ENCODE results near the gene PDE4B. TPM values are rescaled to one million over a fixed set of nuclear protein-coding genes. Genes with fewer than 3 reads are reported as not detected.
"Not testable (repeated sequence)": the region's sequence is repeated elsewhere in the genome, so short reads cannot be mapped to it uniquely, and the experiment has no call there.

The PDE4B gene
- total RNA-seq, 2 donors from 2014 or later = 114 to 132 TPM

DNA sequence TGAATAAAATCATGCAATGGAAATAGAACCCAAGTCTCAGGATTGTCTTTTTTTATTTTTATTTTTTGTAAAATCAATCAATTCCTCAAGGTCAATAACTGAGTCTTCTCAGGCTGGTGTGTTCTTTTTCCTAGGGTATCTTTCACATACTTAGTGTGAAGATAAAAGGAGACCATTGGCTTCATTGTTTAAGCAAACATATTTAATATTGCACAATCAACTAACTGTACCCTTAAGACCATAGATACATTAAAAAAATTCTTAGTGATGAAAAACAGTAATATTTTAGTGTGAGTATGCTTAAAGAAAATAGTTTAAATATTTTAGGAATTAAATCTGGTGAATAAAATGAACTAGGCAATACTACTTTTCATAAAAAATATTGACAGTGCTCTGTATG lies 31.4 kb downstream of the PDE4B start:
- Mint-ChIP-seq H3K27ac (no peak overlapping the region), H3K36me3 (ENCODE audit: low read depth) (no peaks in the 10 kb centered on the region), H3K4me1 (no peaks in the 10 kb centered on the region), H3K4me3 (no peak overlapping the region), H3K27me3 (peaks cover 19% of the 10 kb centered on the region)
- ATAC-seq (no peak), DNase-seq (no peak)
- no peaks in the 10 kb centered on the region for H3K9me3 ChIP-seq (ENCODE audit: control insufficient read depth, low read length, poor library complexity, severe bottlenecking)

DNA sequence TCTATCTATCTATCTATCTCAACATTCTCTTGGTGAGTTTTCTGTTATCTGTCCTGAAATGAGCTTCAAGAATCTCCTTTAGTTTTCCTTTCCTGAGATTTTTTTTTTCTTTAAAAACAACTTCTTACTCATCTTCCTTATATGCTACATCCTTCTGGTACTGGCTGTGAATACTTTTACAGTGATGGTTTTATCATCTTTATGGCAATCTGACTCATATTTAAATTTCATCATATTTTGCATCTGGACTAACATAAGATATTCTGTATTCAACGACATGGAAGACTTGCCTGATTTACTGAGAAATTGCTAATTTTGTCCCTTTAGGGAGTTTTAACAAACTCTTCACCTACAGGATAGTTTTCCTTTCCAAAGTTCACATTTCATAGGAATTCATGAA lies 33.0 kb downstream of the PDE4B start:
- Mint-ChIP-seq H3K4me1 (peaks cover 3% of the 10 kb centered on the region), H3K4me3 (no peak overlapping the region), H3K27ac (no peak overlapping the region), H3K27me3 (peaks cover 19% of the 10 kb centered on the region), H3K36me3 (ENCODE audit: low read depth) (no peaks in the 10 kb centered on the region)
- H3K9me3 ChIP-seq (ENCODE audit: control insufficient read depth, low read length, poor library complexity, severe bottlenecking) = no peaks in the 10 kb centered on the region
- ATAC-seq = no peak
- no peak for DNase-seq

DNA sequence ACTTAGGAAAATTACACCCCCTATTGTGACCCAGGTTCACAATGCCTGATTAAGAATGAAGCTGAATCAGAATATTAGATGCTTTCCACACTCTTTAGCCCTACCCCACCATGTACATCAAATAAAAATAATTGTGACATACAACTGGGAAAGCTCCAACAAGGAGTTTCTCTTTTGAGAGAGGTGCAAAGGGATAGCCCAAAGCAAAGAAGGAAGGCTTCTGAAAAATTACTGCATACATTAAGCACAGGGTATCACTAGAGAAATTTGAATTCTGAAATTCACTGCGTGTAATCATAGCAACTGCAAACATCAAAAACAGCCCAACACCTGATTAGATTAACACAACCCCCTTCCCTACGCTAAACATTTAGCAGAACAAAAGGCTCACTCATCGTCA lies 34.1 kb downstream of the PDE4B start:
- DNase-seq (no peak), ATAC-seq (no peak)
- H3K36me3 Mint-ChIP-seq (ENCODE audit: low read depth) = no peaks in the 10 kb centered on the region
- H3K4me3 Mint-ChIP-seq = no peak overlapping the region
- peaks cover 3% of the 10 kb centered on the region for H3K4me1 Mint-ChIP-seq
- H3K9me3 ChIP-seq (ENCODE audit: control insufficient read depth, low read length, poor library complexity, severe bottlenecking) = no peaks in the 10 kb centered on the region
- H3K27ac Mint-ChIP-seq = no peak overlapping the region
- peaks cover 19% of the 10 kb centered on the region for H3K27me3 Mint-ChIP-seq

DNA sequence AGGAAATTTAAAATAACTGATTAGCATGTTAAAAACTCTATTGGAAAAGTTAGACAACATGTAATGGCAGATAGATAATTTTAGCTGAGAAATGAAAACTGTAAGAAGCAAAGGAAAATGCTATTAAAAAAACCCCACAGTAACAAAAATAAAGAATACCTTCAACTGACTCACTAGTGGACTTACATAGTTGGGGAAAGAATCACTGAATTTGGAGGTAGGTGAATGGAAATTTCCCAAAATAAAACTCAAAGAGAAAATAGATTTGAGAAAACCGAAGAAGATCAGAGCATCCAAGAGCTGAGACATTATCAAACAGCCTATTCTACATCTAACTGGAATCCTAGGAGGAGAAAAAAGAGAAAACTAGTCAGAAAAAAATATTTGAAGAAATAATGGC lies 34.7 kb downstream of the PDE4B start:
- Mint-ChIP-seq H3K4me1 (peaks cover 3% of the 10 kb centered on the region), H3K4me3 (no peak overlapping the region), H3K27me3 (peaks cover 19% of the 10 kb centered on the region), H3K36me3 (ENCODE audit: low read depth) (no peaks in the 10 kb centered on the region), H3K27ac (no peak overlapping the region)
- DNase-seq (no peak), ATAC-seq (no peak)
- H3K9me3 ChIP-seq (ENCODE audit: control insufficient read depth, low read length, poor library complexity, severe bottlenecking) = no peaks in the 10 kb centered on the region

- Mint-ChIP-seq H3K4me1 (peaks cover 3% of the 10 kb centered on the region), H3K27ac (no peak overlapping the region), H3K4me3 (no peak overlapping the region), H3K36me3 (ENCODE audit: low read depth) (no peaks in the 10 kb centered on the region), H3K27me3 (peaks cover 23% of the 10 kb centered on the region)
- DNase-seq (no peak), ATAC-seq (no peak)
- H3K9me3 ChIP-seq (ENCODE audit: control insufficient read depth, low read length, poor library complexity, severe bottlenecking) = no peaks in the 10 kb centered on the region
These were observed 37.6 kb downstream of the PDE4B start for GRCh38 chr1:65830306-65830705.

GRCh38 chr1:65832296-65832695 lies 39.6 kb downstream of the PDE4B start:
- no peak overlapping the region for H3K4me3 Mint-ChIP-seq
- H3K27ac Mint-ChIP-seq = no peak overlapping the region
- peaks cover 3% of the 10 kb centered on the region for H3K4me1 Mint-ChIP-seq
- ATAC-seq (no peak), DNase-seq (no peak)
- no peaks in the 10 kb centered on the region for H3K36me3 Mint-ChIP-seq (ENCODE audit: low read depth)
- H3K27me3 Mint-ChIP-seq = peaks cover 6% of the 10 kb centered on the region
- H3K9me3 ChIP-seq (ENCODE audit: control insufficient read depth, low read length, poor library complexity, severe bottlenecking) = no peaks in the 10 kb centered on the region

DNA sequence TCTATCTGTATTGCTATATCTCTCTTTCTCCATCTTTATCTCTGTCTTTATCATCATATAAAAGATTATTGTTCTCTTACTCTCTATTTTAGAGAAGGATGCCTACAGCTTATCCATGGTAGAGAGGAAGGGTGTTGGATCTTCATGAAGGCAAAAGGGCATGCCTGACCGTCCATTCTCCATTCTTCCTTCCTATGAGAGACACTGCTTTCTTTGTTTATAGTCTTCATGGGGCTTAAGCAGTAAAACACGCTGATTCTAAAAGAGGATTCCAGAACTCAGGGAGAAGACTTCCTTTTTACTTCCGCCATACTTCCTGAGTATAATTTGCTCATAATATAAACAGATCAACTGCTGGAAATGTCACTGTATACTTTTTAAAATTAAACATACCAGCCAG lies 44.0 kb downstream of the PDE4B start:
- no peaks in the 10 kb centered on the region for H3K4me1 Mint-ChIP-seq
- DNase-seq = no peak
- no peak overlapping the region for H3K27ac Mint-ChIP-seq
- H3K27me3 Mint-ChIP-seq = peaks cover 10% of the 10 kb centered on the region
- no peak for ATAC-seq
- no peaks in the 10 kb centered on the region for H3K36me3 Mint-ChIP-seq (ENCODE audit: low read depth)
- no peaks in the 10 kb centered on the region for H3K9me3 ChIP-seq (ENCODE audit: control insufficient read depth, low read length, poor library complexity, severe bottlenecking)
- no peak overlapping the region for H3K4me3 Mint-ChIP-seq

- ATAC-seq (no peak), DNase-seq (no peak)
- Mint-ChIP-seq H3K4me1 (no peaks in the 10 kb centered on the region), H3K36me3 (ENCODE audit: low read depth) (no peaks in the 10 kb centered on the region), H3K27me3 (peaks cover 11% of the 10 kb centered on the region), H3K27ac (no peak overlapping the region), H3K4me3 (no peak overlapping the region)
- H3K9me3 ChIP-seq (ENCODE audit: control insufficient read depth, low read length, poor library complexity, severe bottlenecking) = no peaks in the 10 kb centered on the region
These were observed 48.0 kb downstream of the PDE4B start for GRCh38 chr1:65840683-65841082.

- no peaks in the 10 kb centered on the region for H3K9me3 ChIP-seq (ENCODE audit: control insufficient read depth, low read length, poor library complexity, severe bottlenecking)
- no peak overlapping the region for H3K4me3 Mint-ChIP-seq
- no peaks in the 10 kb centered on the region for H3K36me3 Mint-ChIP-seq (ENCODE audit: low read depth)
- no peak overlapping the region for H3K27ac Mint-ChIP-seq
- no peak for DNase-seq
- ATAC-seq = no peak
- no peaks in the 10 kb centered on the region for H3K4me1 Mint-ChIP-seq
- peaks cover 12% of the 10 kb centered on the region for H3K27me3 Mint-ChIP-seq
These were observed 51.6 kb downstream of the PDE4B start for GRCh38 chr1:65844296-65844695.

DNA sequence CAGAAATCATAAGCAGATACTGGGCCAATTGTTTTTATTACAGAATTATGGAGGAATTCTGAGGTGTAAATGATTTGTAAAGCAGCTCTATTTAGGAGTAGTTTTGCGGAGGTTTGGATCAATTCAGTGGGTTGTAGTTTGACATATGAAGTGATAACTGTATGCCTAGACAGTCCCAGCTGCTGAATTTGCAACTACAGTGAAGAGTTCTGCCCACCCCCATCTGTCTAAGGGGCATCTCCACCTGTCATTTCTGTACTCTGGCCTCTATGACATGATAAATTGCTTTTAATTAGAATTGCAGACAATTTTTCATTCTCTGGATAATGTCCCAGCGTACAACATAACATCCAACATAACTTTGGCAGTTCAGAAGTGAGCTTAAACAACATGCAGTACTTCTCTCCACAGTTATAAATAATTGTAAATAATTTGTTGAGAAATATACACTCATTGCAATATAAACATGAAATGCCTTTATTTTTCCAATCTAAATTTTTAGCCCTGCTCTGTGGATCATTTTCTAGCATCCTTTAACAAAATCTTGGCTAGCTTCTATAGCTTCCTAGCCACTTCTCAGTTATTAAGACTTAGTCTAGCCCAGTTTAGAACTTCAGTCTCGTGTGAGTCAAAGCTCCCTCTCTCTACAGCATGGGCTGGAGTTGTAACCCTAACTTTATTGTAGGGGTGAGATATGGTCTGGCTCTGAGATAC lies 52.3 kb downstream of the PDE4B start:
- Mint-ChIP-seq H3K36me3 (ENCODE audit: low read depth) (no peaks in the 10 kb centered on the region), H3K27ac (no peak overlapping the region), H3K27me3 (peaks cover 9% of the 10 kb centered on the region), H3K4me1 (no peaks in the 10 kb centered on the region), H3K4me3 (no peak overlapping the region)
- no peak for ATAC-seq
- H3K9me3 ChIP-seq (ENCODE audit: control insufficient read depth, low read length, poor library complexity, severe bottlenecking) = no peaks in the 10 kb centered on the region
- DNase-seq = no peak

- Mint-ChIP-seq H3K4me3 (no peak overlapping the region), H3K27ac (no peak overlapping the region), H3K27me3 (peaks cover 9% of the 10 kb centered on the region), H3K4me1 (no peaks in the 10 kb centered on the region), H3K36me3 (ENCODE audit: low read depth) (no peaks in the 10 kb centered on the region)
- DNase-seq (no peak), ATAC-seq (no peak)
- no peaks in the 10 kb centered on the region for H3K9me3 ChIP-seq (ENCODE audit: control insufficient read depth, low read length, poor library complexity, severe bottlenecking)
These were observed 52.9 kb downstream of the PDE4B start for GRCh38 chr1:65845535-65846060.

DNA sequence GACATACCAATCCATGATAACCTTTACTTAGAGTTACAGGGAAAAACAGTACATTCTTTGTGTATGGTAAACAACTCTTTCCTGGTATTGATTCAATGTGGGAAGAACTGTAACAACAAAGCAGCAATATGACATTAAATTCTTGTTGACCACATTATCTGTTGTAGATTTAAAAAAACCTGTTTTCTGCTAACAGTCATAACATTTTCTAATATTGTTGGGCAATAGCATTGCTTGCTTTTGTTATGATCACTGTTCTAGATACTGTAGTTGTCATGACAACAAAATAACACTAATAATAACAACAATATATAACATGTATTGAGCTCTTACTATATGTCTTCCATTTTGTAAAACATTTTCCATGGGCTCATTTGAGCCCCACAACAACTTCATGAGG lies 54.2 kb downstream of the PDE4B start:
- no peak overlapping the region for H3K27ac Mint-ChIP-seq
- no peaks in the 10 kb centered on the region for H3K4me1 Mint-ChIP-seq
- no peak overlapping the region for H3K4me3 Mint-ChIP-seq
- no peak for ATAC-seq
- DNase-seq = no peak
- H3K9me3 ChIP-seq (ENCODE audit: control insufficient read depth, low read length, poor library complexity, severe bottlenecking) = no peaks in the 10 kb centered on the region
- H3K36me3 Mint-ChIP-seq (ENCODE audit: low read depth) = no peaks in the 10 kb centered on the region
- H3K27me3 Mint-ChIP-seq = peaks cover 9% of the 10 kb centered on the region

DNA sequence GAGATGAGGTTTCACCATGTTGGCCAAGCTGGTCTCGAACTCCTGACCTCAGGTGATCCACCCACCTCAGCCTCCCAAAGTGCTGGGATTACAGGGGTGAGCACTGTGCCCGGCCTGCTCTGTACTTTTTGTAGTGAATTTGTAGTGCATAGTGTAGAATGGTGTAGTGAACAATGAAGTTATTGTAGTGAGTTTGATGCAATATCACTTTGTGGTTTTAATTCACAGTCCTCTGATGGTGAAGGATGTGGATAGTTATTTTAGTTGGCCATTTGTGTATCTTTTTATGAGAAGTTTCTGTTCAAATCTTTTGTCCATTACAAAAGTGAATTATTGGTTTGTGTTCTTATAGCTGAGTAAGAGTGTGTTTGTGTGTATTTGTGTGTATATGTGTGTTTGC lies 57.6 kb downstream of the PDE4B start:
- H3K4me3 Mint-ChIP-seq = no peak overlapping the region
- ATAC-seq = no peak
- peaks cover 7% of the 10 kb centered on the region for H3K27me3 Mint-ChIP-seq

GRCh38 chr1:65856591-65856990 lies 63.9 kb downstream of the PDE4B start:
- not testable (repeated sequence) for H3K4me1 Mint-ChIP-seq, H3K4me3 Mint-ChIP-seq, H3K27me3 Mint-ChIP-seq

More for the DNA sequence above, 57.6 kb downstream of the PDE4B start:
- H3K27ac Mint-ChIP-seq = no peak overlapping the region
- no peaks in the 10 kb centered on the region for H3K36me3 Mint-ChIP-seq (ENCODE audit: low read depth)
- DNase-seq = no peak
- H3K9me3 ChIP-seq (ENCODE audit: control insufficient read depth, low read length, poor library complexity, severe bottlenecking) = no peaks in the 10 kb centered on the region
- no peaks in the 10 kb centered on the region for H3K4me1 Mint-ChIP-seq

More at GRCh38 chr1:65856591-65856990, 63.9 kb downstream of the PDE4B start:
- H3K27ac Mint-ChIP-seq; H3K36me3 Mint-ChIP-seq (ENCODE audit: low read depth); H3K9me3 ChIP-seq (ENCODE audit: control insufficient read depth, low read length, poor library complexity, severe bottlenecking); DNase-seq; ATAC-seq: not testable (repeated sequence)

All from T-helper 17 cell (primary cell).